Cardiac septum (tissue), 1 donor: Measurements from ENCODE around the gene FYCO1. TPM values are rescaled to one million over a fixed set of nuclear protein-coding genes. Genes with fewer than 3 reads are reported as not detected.
A peak's percentile ranks its signal among the peaks of the same experiment; 100 is the strongest.

ENCODE experiments used
- DNase-seq: peaks from one replicate; pipeline ENCODE4 v3.0.0-alpha.2; 2020; ENCODE audit warnings: low spot score
- intact Hi-C: fragments of 100-400 bp; cut with DNase I; formaldehyde crosslinking; loops from one replicate; pipeline ENCODE4 v1.14.0; 2022
- total RNA-seq: library from RNA; stranded (reverse); fragmentation: NEBNext Ultra II Directional; extraction: Animal tissue kit (Norgen Biotek cat#: 25700); gene quantifications from one replicate; pipeline ENCODE4 v1.2.1, GENCODE V29; 2021
- donor health status: DM: no; HTN: no; CAD: no.

FYCO1 gene
- total RNA-seq, 1 donor from 2014 or later = 129 TPM

GRCh38 chr3:45937206-45938042 is 58.2 kb downstream of the FYCO1 start:
- DNase-seq = peak; percentile 24
- intact Hi-C loops = loop anchor here (1.0 to 5.0 kb wide), 2 partner anchors 142 to 490 kb away; no protein-coding TSS in a partner anchor

- DNase-seq = peak; percentile 46
- intact Hi-C loops = loop anchor here (5.0 kb wide), 1 partner anchor 491 kb away; no protein-coding TSS in a partner anchor
Measured at GRCh38 chr3:45936261-45936660, 59.4 kb downstream of the FYCO1 start.

GRCh38 chr3:45933591-45933990 is 62.0 kb downstream of the FYCO1 start:
- intact Hi-C loops = no loop called here
- DNase-seq = peak; percentile 35

- peak; percentile 74 for DNase-seq
- intact Hi-C loops = no loop called here
Measured at GRCh38 chr3:45932112-45932511, 63.5 kb downstream of the FYCO1 start.

- DNase-seq = peak; percentile 24
- intact Hi-C loops = no loop called here
Measured at GRCh38 chr3:45931496-45931895, 64.1 kb downstream of the FYCO1 start.

- DNase-seq = peak; percentile 70
- intact Hi-C loops = loop anchor here (5.0 kb wide), 1 partner anchor 167 kb away; no protein-coding TSS in a partner anchor
Measured at GRCh38 chr3:45929042-45929679, 66.5 kb downstream of the FYCO1 start.

GRCh38 chr3:45927881-45928280 is 67.7 kb downstream of the FYCO1 start:
- DNase-seq = no peak
- intact Hi-C loops = loop anchor here (5.0 kb wide), 1 partner anchor 166 kb away; no protein-coding TSS in a partner anchor

- DNase-seq = peak; percentile 14
- intact Hi-C loops = no loop called here
Measured at GRCh38 chr3:45923755-45924154, 71.9 kb downstream of the FYCO1 start.

- intact Hi-C loops = no loop called here
- DNase-seq = no peak
Measured at GRCh38 chr3:45922950-45923590, 72.6 kb downstream of the FYCO1 start.

- intact Hi-C loops = no loop called here
- DNase-seq = no peak
Measured at GRCh38 chr3:45922039-45922326, 73.6 kb downstream of the FYCO1 start.

- intact Hi-C loops = no loop called here
- no peak for DNase-seq
Measured at GRCh38 chr3:45921158-45922038, 74.2 kb downstream of the FYCO1 start.

GRCh38 chr3:45917146-45917898 is 78.3 kb downstream of the FYCO1 start:
- DNase-seq = peak; percentile 71
- intact Hi-C loops = no loop called here

GRCh38 chr3:45915518-45916231 is 79.9 kb downstream of the FYCO1 start:
- intact Hi-C loops = no loop called here
- DNase-seq = peak; percentile 68

- intact Hi-C loops = no loop called here
Measured at GRCh38 chr3:45915059-45915439, 80.6 kb downstream of the FYCO1 start.

GRCh38 chr3:45914362-45915058 is 81.1 kb downstream of the FYCO1 start:
- intact Hi-C loops = no loop called here
- DNase-seq = peak; percentile 62

More at GRCh38 chr3:45915059-45915439, 80.6 kb downstream of the FYCO1 start:
- DNase-seq = no peak

- peak; percentile 14 for DNase-seq
- intact Hi-C loops = no loop called here
Measured at GRCh38 chr3:45912435-45912834, 83.2 kb downstream of the FYCO1 start.

- intact Hi-C loops = no loop called here
- peak; percentile 74 for DNase-seq
Measured at GRCh38 chr3:45911511-45912226, 84.0 kb downstream of the FYCO1 start.
